Retinal pigment epithelial cell (primary cell): Measurements from ENCODE around the gene SCAPER.

ENCODE experiments used
- DNase-seq: peaks from one replicate; pipeline ENCODE4 v3.0.0-alpha.2; 2010; ENCODE audit warnings: low read depth
- H3K4me3 ChIP-seq: 2 replicates; pipeline ENCODE4 v1.5.1; 2011; ENCODE audit warnings: mild to moderate bottlenecking, low read length, control low read depth, moderate library complexity
- CTCF ChIP-seq: conservative IDR thresholded peaks from 2 replicates; pipeline ENCODE4 v1.5.1; 2011; ENCODE audit warnings: low read depth, low read length, control low read depth, inconsistent platforms

The SCAPER gene

GRCh38 chr15:76555247-76555646 is 349.9 kb downstream of the SCAPER start:
- TF ChIP-seq CTCF, result no peak
- no peak for DNase-seq
- H3K4me3 ChIP-seq, result no peak overlapping the region

GRCh38 chr15:76553564-76553963 is 351.6 kb downstream of the SCAPER start:
- TF ChIP-seq CTCF, result no peak
- no peak for DNase-seq
- no peak overlapping the region for H3K4me3 ChIP-seq

DNA sequence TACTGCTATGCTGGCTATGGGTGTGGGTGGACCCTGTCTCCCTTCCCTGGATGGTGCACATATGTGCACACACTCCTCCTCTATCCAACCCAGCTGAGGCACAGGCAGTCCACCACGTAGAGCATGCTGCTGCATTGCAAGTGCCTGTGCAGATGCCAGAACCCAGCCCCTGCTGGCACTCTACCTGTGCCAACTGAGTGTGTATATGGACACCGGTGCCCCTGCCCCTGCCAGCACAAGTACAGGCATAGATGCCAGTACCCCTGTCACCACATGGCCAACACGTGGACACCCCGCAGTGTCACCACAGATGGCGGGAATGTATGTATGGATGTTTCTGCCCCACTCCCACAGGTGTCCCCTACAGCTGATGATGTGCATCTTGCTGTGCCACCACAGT is 352.0 kb downstream of the SCAPER start:
- TF ChIP-seq CTCF, result no peak
- H3K4me3 ChIP-seq, result no peak overlapping the region
- no peak for DNase-seq

- no peak for DNase-seq
- no peak overlapping the region for H3K4me3 ChIP-seq
- TF ChIP-seq CTCF, result no peak
Measured at GRCh38 chr15:76546805-76547204, 358.3 kb downstream of the SCAPER start.

GRCh38 chr15:76533995-76534394 is 371.1 kb downstream of the SCAPER start:
- TF ChIP-seq CTCF, result no peak
- no peak for DNase-seq
- H3K4me3 ChIP-seq, result no peak overlapping the region

DNA sequence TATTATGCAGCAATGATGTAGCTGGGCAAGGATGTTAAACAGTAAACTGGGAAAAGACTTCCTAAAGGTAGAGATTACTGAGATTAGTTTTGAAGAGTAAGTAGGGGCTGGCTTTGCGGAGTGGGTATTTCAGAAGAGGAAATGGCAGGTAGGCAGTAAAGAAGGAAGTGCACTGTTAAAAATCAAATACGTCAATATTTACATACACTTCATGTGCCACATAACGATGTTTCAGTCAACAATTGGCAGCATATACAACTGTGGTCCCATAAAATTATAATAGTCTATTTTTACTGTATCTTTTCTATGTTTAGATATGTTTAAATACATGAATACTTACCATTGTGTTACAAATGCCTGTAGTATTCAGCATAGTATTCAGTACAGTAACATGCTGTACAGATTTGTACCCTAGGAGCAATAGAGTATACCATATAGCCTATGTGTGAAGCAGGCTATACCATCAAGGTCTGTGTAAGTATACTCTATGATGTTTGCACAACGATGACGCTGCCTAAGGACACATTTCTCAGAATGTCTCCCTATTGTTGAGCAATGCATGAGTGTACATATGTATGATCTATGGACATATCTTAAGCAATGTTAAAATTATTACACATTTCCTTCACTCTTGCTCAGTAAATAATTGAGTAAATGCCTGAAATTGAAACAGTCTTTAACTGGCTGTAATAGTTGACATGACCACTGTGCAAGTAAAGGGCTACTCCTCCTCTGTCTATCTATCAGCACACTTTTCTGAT is 371.9 kb downstream of the SCAPER start:
- TF ChIP-seq CTCF, result no peak
- no peak for DNase-seq

GRCh38 chr15:76529911-76530310 is 375.2 kb downstream of the SCAPER start:
- H3K4me3 ChIP-seq, result no peak overlapping the region
- no peak for TF ChIP-seq CTCF
- peak; percentile 27 for DNase-seq

More for the DNA sequence above, 371.9 kb downstream of the SCAPER start:
- no peak overlapping the region for H3K4me3 ChIP-seq
